ENCODE data around the gene WNT11. TPM values are rescaled to one million over a fixed set of nuclear protein-coding genes. Genes with fewer than 3 reads are reported as not detected.
"Not testable (repeated sequence)": the region's sequence is repeated elsewhere in the genome, so short reads cannot be mapped to it uniquely, and the experiment has no call there.

Gene WNT11
- total RNA-seq, 3 donors from 2014 or later (not counting 1 experiment from before 2014, with no cell fraction given), result 0.47 to 1.3 (median 0.80) TPM

DNA sequence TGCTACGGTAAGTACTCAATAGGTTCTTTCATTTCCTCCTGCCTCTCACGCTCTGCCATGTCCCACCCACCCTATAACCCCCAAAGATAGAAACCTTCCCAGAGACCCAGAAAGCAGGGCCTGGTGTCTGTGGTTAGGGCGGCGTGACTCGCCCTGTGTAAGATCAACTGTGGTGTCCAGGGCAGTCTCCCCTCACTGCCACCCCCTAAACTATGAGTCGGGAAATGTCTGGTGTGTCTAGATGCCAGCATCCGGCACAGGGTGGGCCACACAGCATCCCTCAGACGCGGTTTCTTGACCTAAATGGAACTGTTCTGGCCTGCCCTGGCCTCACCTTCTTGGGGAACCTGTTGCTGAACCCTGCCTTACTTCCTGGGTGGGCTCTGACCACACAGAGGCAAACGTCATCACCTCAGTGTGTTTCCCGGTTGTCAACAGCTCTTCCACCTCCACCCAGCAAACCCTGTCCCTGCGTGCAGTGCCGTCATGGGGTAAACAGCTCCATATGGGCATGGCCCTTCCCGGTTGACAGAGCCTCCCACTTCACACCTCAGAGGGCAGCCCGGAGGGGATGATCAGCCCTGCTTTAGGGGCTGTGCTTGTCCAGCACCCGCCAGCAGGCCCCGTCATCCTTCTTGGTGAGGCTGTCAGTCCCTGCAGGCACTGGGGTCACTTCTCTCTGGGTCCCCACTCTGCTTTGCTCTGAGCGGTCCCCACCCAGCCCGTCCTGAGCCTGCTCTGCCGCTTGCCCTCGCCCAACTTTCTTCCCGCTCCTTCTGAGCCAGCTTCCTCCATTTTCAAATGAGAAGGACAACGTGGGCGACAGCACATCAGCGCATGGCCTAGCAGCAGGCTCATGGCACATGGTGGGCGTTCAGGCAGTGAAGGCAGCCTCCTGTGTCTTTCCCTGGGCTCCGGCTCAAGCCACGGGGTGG, 6.0 kb downstream of the WNT11 start:
- DNase-seq (peak in 1 of 2 donors; percentile 14), ATAC-seq (peak; percentile 19 to 75 (median 75))
- intact Hi-C loops (cut with micrococcal nuclease), result no loop called here
- Histone ChIP-seq H3K9me3 (ENCODE audit: control insufficient read depth, insufficient read depth, low read length) (no peaks in the 10 kb centered on the region), H3K4me3 (ENCODE audit: low read length) (no peak overlapping the region), H3K27me3 (ENCODE audit: control insufficient read depth, insufficient read depth, low read length) (peaks cover 10% of the 10 kb centered on the region), H3K36me3 (ENCODE audit: control insufficient read depth, insufficient read depth, low read length) (no peaks in the 10 kb centered on the region), H3K4me1 (ENCODE audit: control insufficient read depth, insufficient read depth, low read length) (peaks cover 18% of the 10 kb centered on the region), H3K27ac (ENCODE audit: low read length) (peak overlapping the region; percentile 12)
- WGBS (ENCODE audit: insufficient coverage), result 79% methylated on average over 28 of the region's 28 CpGs
- Mint-ChIP-seq H3K36me3 (no peaks in the 10 kb centered on the region), H3K27me3 (ENCODE audit: low read depth in 2 of 2) (peaks cover 11 to 16% of the 10 kb centered on the region in 2 donors), H3K4me3 (peak overlapping the region; percentile 45), H3K9me3 (no peaks in the 10 kb centered on the region), H3K27ac (peak overlapping the region; percentile 43 to 66), H3K4me1 (peaks cover 14 to 19% of the 10 kb centered on the region in 2 donors)
- TF ChIP-seq, protein P1, sequence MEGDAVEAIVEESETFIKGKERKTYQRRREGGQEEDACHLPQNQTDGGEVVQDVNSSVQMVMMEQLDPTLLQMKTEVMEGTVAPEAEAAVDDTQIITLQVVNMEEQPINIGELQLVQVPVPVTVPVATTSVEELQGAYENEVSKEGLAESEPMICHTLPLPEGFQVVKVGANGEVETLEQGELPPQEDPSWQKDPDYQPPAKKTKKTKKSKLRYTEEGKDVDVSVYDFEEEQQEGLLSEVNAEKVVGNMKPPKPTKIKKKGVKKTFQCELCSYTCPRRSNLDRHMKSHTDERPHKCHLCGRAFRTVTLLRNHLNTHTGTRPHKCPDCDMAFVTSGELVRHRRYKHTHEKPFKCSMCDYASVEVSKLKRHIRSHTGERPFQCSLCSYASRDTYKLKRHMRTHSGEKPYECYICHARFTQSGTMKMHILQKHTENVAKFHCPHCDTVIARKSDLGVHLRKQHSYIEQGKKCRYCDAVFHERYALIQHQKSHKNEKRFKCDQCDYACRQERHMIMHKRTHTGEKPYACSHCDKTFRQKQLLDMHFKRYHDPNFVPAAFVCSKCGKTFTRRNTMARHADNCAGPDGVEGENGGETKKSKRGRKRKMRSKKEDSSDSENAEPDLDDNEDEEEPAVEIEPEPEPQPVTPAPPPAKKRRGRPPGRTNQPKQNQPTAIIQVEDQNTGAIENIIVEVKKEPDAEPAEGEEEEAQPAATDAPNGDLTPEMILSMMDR (IDR thresholded peaks at IDR 0.05), result no peak

DNA sequence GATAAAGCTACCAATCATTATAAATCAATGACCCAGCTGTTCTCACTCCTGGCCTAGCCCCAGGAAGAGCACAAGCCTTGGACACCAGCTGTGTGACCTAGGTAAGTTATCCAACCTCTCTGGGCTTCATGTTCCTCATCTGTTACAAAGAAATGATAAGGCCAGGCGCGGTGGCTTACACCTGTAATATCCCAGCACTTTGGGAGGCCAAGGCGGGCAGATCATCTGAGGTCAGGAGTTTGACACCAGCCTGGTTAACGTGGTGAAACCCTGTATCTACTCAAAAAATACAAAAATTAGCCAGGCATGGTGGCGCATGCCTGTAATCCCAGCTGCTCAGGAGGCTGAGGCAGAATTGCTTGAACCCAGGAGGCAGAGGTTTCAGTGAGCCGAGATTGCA, 7.6 kb downstream of the WNT11 start:
- WGBS (ENCODE audit: insufficient coverage), result 93% methylated on average over 5 of the region's 6 CpGs
- H3K4me1 Mint-ChIP-seq, result peaks cover 14 to 19% of the 10 kb centered on the region in 2 donors
- H3K4me3 ChIP-seq (ENCODE audit: low read length); H3K4me3 Mint-ChIP-seq; H3K9me3 ChIP-seq (ENCODE audit: control insufficient read depth, insufficient read depth, low read length); H3K27me3 Mint-ChIP-seq (ENCODE audit: low read depth in 2 of 2); H3K9me3 Mint-ChIP-seq; H3K36me3 ChIP-seq (ENCODE audit: control insufficient read depth, insufficient read depth, low read length); H3K27ac Mint-ChIP-seq; H3K27ac ChIP-seq (ENCODE audit: low read length); DNase-seq; H3K27me3 ChIP-seq (ENCODE audit: control insufficient read depth, insufficient read depth, low read length); intact Hi-C loops (cut with micrococcal nuclease); ATAC-seq; H3K36me3 Mint-ChIP-seq: not testable (repeated sequence)
- H3K4me1 ChIP-seq (ENCODE audit: control insufficient read depth, insufficient read depth, low read length), result peaks cover 18% of the 10 kb centered on the region

DNA sequence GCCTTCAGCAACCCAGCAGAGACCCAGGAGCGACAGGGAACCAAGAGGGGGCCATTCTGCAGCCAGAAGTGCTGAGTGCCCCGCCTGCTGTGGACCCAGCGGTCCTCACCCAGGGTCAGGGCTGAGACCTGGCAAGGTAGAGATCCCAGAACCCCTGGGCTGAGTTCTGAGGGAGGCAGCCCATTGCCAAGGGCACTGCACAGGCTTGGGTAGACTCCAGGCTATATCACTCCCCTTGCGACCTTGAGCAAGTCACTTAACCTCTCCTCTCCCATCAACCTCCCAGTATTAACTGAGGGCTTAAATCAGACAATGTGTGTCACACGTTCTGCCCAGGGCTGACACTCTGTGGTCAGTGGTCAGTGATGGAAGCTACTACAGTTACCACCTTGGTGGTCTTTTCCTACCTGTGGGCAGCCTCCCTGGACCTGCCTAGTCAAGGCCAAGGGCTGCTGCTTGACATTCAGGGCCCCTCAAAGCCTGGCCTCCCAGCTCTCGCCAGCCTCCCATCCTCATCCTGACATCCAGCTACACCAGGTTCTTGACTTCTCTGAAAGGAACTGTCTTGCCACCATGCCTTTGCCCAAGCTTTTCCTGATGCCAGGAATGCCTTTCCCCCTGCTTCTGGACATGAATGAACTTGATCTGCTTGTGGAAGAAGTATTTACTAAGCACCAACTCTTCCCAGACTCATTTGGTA, 8.2 kb downstream of the WNT11 start:
- intact Hi-C loops (cut with micrococcal nuclease), result no loop called here
- DNase-seq (no peak), ATAC-seq (no peak)
- Mint-ChIP-seq H3K27me3 (ENCODE audit: low read depth in 2 of 2) (no peaks in the 10 kb centered on the region), H3K9me3 (no peaks in the 10 kb centered on the region), H3K4me1 (peaks cover 14 to 19% of the 10 kb centered on the region in 2 donors), H3K27ac (peak overlapping the region in 1 of 2 donors; percentile 20), H3K4me3 (no peak overlapping the region), H3K36me3 (no peaks in the 10 kb centered on the region)
- H3K27me3 ChIP-seq (ENCODE audit: control insufficient read depth, insufficient read depth, low read length), result no peaks in the 10 kb centered on the region
- H3K4me1 ChIP-seq (ENCODE audit: control insufficient read depth, insufficient read depth, low read length), result peaks cover 18% of the 10 kb centered on the region
- H3K4me3 ChIP-seq (ENCODE audit: low read length), result no peak overlapping the region
- H3K36me3 ChIP-seq (ENCODE audit: control insufficient read depth, insufficient read depth, low read length), result no peaks in the 10 kb centered on the region
- 89% methylated on average over 6 of the region's 6 CpGs for WGBS (ENCODE audit: insufficient coverage)
- TF ChIP-seq, protein P1 (IDR thresholded peaks at IDR 0.05), result no peak
- H3K9me3 ChIP-seq (ENCODE audit: control insufficient read depth, insufficient read depth, low read length), result no peaks in the 10 kb centered on the region
- H3K27ac ChIP-seq (ENCODE audit: low read length), result no peak overlapping the region

DNA sequence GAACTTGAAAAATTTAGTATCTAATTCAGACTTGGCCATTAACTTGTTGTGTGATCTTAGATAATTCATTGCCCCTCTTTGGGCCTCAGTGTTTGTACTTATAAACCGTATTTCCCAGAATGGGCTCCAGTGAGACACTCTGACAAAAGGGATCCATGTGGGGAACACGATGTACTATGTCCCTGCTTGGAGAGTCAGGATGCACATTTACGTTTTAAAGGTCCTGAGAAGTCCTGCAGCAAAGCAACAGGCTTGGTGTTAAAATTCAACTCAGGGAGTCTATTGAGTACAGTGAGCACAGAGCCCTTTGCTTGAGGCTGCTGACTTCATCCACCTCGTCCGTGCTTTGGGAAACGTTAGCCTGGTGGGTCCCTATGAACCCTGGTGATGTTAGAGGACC, 9.0 kb downstream of the WNT11 start:
- peaks cover 18% of the 10 kb centered on the region for H3K4me1 ChIP-seq (ENCODE audit: control insufficient read depth, insufficient read depth, low read length)
- no peak overlapping the region for H3K27ac ChIP-seq (ENCODE audit: low read length)
- Mint-ChIP-seq H3K27me3 (ENCODE audit: low read depth in 2 of 2) (no peaks in the 10 kb centered on the region), H3K9me3 (no peaks in the 10 kb centered on the region), H3K4me3 (no peak overlapping the region), H3K4me1 (peaks cover 14 to 19% of the 10 kb centered on the region in 2 donors), H3K36me3 (no peaks in the 10 kb centered on the region), H3K27ac (no peak overlapping the region)
- ATAC-seq (no peak), DNase-seq (no peak)
- H3K9me3 ChIP-seq (ENCODE audit: control insufficient read depth, insufficient read depth, low read length), result no peaks in the 10 kb centered on the region
- TF ChIP-seq, protein P1 (IDR thresholded peaks at IDR 0.05), result no peak
- no peaks in the 10 kb centered on the region for H3K27me3 ChIP-seq (ENCODE audit: control insufficient read depth, insufficient read depth, low read length)
- H3K36me3 ChIP-seq (ENCODE audit: control insufficient read depth, insufficient read depth, low read length), result no peaks in the 10 kb centered on the region
- intact Hi-C loops (cut with micrococcal nuclease), result no loop called here
- H3K4me3 ChIP-seq (ENCODE audit: low read length), result no peak overlapping the region
- WGBS (ENCODE audit: insufficient coverage), result 81% methylated on average over 6 of the region's 6 CpGs

Measured in natural killer cell (primary cell).